Occipital lobe (tissue), 2 donors: ENCODE data around the gene FZD4. TPM values are rescaled to one million over a fixed set of nuclear protein-coding genes. Genes with fewer than 3 reads are reported as not detected.
"Not testable (repeated sequence)": the region's sequence is repeated elsewhere in the genome, so short reads cannot be mapped to it uniquely, and the experiment has no call there.

Experiments
- DNase-seq: peaks from one replicate; lab custom pipeline; 2025; lab: John Stamatoyannopoulos, UW
- total RNA-seq: library from RNA; depleted of rRNA; stranded (reverse); fragments of >200 nt; gene quantifications from one replicate; pipeline ENCODE4 v1.2.3, GENCODE V29; 2014

The FZD4 gene
- 16.1 TPM for total RNA-seq

- peak; percentile 81 for DNase-seq
These were observed at the start of gene FZD4 for GRCh38 chr11:86955361-86956120. TSS of gene FZD4 (minus strand) at chr11:86955395. CDS start at chr11:86955085, 310 bp downstream.

- not testable (repeated sequence) for DNase-seq
These were observed 49.1 kb upstream of the FZD4 start for GRCh38 chr11:87004281-87004680.

GRCh38 chr11:87002918-87003317 is 47.7 kb upstream of the FZD4 start:
- DNase-seq, result no peak

GRCh38 chr11:86999859-87000753 is 44.9 kb upstream of the FZD4 start:
- no peak for DNase-seq

GRCh38 chr11:86999388-86999787 is 44.2 kb upstream of the FZD4 start:
- DNase-seq, result no peak

- no peak for DNase-seq
These were observed 41.9 kb upstream of the FZD4 start for GRCh38 chr11:86996953-86997570.

- DNase-seq, result no peak
These were observed 37.8 kb upstream of the FZD4 start for GRCh38 chr11:86993031-86993430.

GRCh38 chr11:86992340-86992739 is 37.1 kb upstream of the FZD4 start:
- DNase-seq, result not testable (repeated sequence)

- no peak for DNase-seq
These were observed 36.1 kb upstream of the FZD4 start for GRCh38 chr11:86991341-86991740.

GRCh38 chr11:86990515-86990914 is 35.3 kb upstream of the FZD4 start:
- DNase-seq, result no peak

- no peak for DNase-seq
These were observed 34.8 kb upstream of the FZD4 start for GRCh38 chr11:86990031-86990430.

GRCh38 chr11:86988351-86988881 is 33.2 kb upstream of the FZD4 start:
- DNase-seq, result no peak

GRCh38 chr11:86987679-86988078 is 32.5 kb upstream of the FZD4 start:
- DNase-seq, result no peak

- DNase-seq, result no peak
These were observed 29.5 kb upstream of the FZD4 start for GRCh38 chr11:86984701-86985100.

- no peak for DNase-seq
These were observed 27.9 kb upstream of the FZD4 start for GRCh38 chr11:86983021-86983488.

- DNase-seq, result no peak
These were observed 26.8 kb upstream of the FZD4 start for GRCh38 chr11:86981777-86982540.

- no peak for DNase-seq
These were observed 25.0 kb upstream of the FZD4 start for GRCh38 chr11:86980086-86980796.

- DNase-seq, result no peak
These were observed 23.8 kb upstream of the FZD4 start for GRCh38 chr11:86978756-86979608.

- no peak for DNase-seq
These were observed 23.1 kb upstream of the FZD4 start for GRCh38 chr11:86978247-86978646.
